Spleen (tissue), 11 donors: ENCODE data around the gene APLF. TPM values are rescaled to one million over a fixed set of nuclear protein-coding genes. Genes with fewer than 3 reads are reported as not detected.

Experiments used
- DNase-seq: peaks from one replicate; pipeline ENCODE4 v3.0.0-alpha.2; 2020
- H3K27ac ChIP-seq, 8 donors: fragments of 200-600 bp; sonication (generic) in 7 of 8; 1 replicate in 4 of 8; 2 replicates in 4 of 8; pipeline versions ENCODE4 v1.5.0 to v1.8.0; 2016 to 2021; ENCODE audit warnings: inconsistent platforms in 4 of 8, mild to moderate bottlenecking in 4 of 8, moderate library complexity in 1 of 8
- H3K27me3 ChIP-seq, 7 donors: fragments of 200-600 bp; sonication (generic) in 6 of 7; replicated peaks in 1 of 7; 1 replicate in 4 of 7; 2 replicates in 3 of 7; pipeline versions ENCODE4 v1.5.0 to v1.8.0; 2016 to 2021; ENCODE audit warnings: inconsistent platforms in 3 of 7, mild to moderate bottlenecking in 1 of 7
- H3K36me3 ChIP-seq, 6 donors: fragments of 200-600 bp; sonication (generic) in 5 of 6; 1 replicate in 4 of 6; 2 replicates in 2 of 6; pipeline versions ENCODE4 v1.5.0 to v1.8.0; 2016 to 2021; ENCODE audit warnings: inconsistent platforms in 2 of 6
- H3K4me1 ChIP-seq, 6 donors: fragments of 200-600 bp; sonication (generic) in 5 of 6; 1 replicate in 3 of 6; 2 replicates in 3 of 6; pipeline versions ENCODE4 v1.5.0 to v1.8.0; 2016 to 2021; ENCODE audit warnings: inconsistent platforms in 3 of 6
- H3K4me3 ChIP-seq, 8 donors: fragments of 200-600 bp; sonication (generic) in 7 of 8; 1 replicate in 4 of 8; 2 replicates in 4 of 8; pipeline versions ENCODE4 v1.5.0 to v1.8.0; 2016 to 2021; ENCODE audit warnings: inconsistent platforms in 4 of 8, mild to moderate bottlenecking in 4 of 8, moderate library complexity in 2 of 8
- H3K9me3 ChIP-seq, 8 donors: fragments of 200-600 bp; sonication (generic) in 7 of 8; 1 replicate in 4 of 8; 2 replicates in 4 of 8; pipeline versions ENCODE4 v1.5.0 to v1.8.0; 2016 to 2021; ENCODE audit warnings: inconsistent platforms in 4 of 8
- CTCF ChIP-seq, 11 experiments: fragments of 200-600 bp in 7 of 11; fragments of 450-650 bp in 4 of 11; sonication (generic) in 4 of 11; IDR thresholded peaks in 8 of 11; conservative IDR thresholded peaks in 3 of 11; 1 replicate in 7 of 11; 2 replicates in 4 of 11; pipeline versions ENCODE4 v1.4.0 to v1.8.0; 2016 to 2021; ENCODE audit warnings: antibody characterized with exemption in 11 of 11, inconsistent platforms in 4 of 11, mild to moderate bottlenecking in 1 of 11
- POLR2A ChIP-seq, 3 donors: fragments of 450-650 bp; IDR thresholded peaks; one replicate each; pipeline ENCODE4 v1.5.1; 2017; ENCODE audit warnings: antibody characterized with exemption in 3 of 3, mild to moderate bottlenecking in 1 of 3
- POLR2AphosphoS5 ChIP-seq, 3 donors: sonication (generic); formaldehyde crosslinking; IDR thresholded peaks; one replicate each; pipeline ENCODE4 v1.5.1; 2017; ENCODE audit warnings: antibody characterized with exemption in 3 of 3
- WGBS, 5 donors: extraction: QIAGEN DNeasy Blood & Tissue Kit in 3 of 5; methylation state at CpG; one replicate each; pipeline versions ENCODE4 v1.1.5 to v1.1.7; 2013 to 2018; 5-methylcytosine and 5-hydroxymethylcytosine counted together
- intact Hi-C: fragments of 100-400 bp; cut with DNase I; formaldehyde crosslinking; loops from one replicate; pipeline ENCODE4 v1.15.0; 2023; ENCODE audit warnings: low total_unique reads
- polyA plus RNA-seq, 3 donors: library from polyadenylated mRNA; stranded (reverse); fragments of 200-250 nt; gene quantifications; one replicate each; pipeline ENCODE4 v1.2.1, GENCODE V29; 2013
- total RNA-seq, 7 donors: library from RNA; depleted of rRNA in 3 of 7; stranded (reverse); fragments of >200 nt in 3 of 7; fragmentation: NEBNext Ultra II Directional in 4 of 7; extraction: Animal tissue kit (Norgen Biotek cat#: 25700) in 4 of 7; gene quantifications; one replicate each; pipeline versions ENCODE4 v1.1.0 to v1.2.1, GENCODE V29; 2016 to 2021
- donor health status: healthy with polysubstance abuse.
- donor health status: DM: no; HTN: no; CAD: no; lungs with moderate emphysema.
- donor health status: DM: no; HTN: no; CAD: no.
- donor health status: Bipolar disorder and iron deficiency.
- donor health status: healthy.
- donor health status: DM: no; HTN: no; CAD: no.
- donor health status: DM: yes; HTN: yes; CAD: no.

The APLF gene
- total and polyA plus RNA-seq, 10 donors = 1.1 to 7.2 (median 5.0) TPM

- Histone ChIP-seq H3K36me3 (no peaks in the 10 kb centered on the region), H3K4me1 (no peaks in the 10 kb centered on the region), H3K27me3 (no peaks in the 10 kb centered on the region), H3K9me3 (peaks cover 0 to 48% (median 37%) of the 10 kb centered on the region in 8 donors), H3K27ac (no peak overlapping the region), H3K4me3 (no peak overlapping the region)
- TF ChIP-seq CTCF (IDR thresholded peaks at IDR 0.05 in 8 of 11, conservative IDR thresholded peaks at IDR 0.05 in 3 of 11) (no peak), POLR2AphosphoS5 (IDR thresholded peaks at IDR 0.05) (no peak), POLR2A (IDR thresholded peaks at IDR 0.05) (no peak)
- DNase-seq = no peak
- WGBS, 5 donors = 86 to 91% (median 90%) methylated on average over 3 of the region's 3 CpGs
- intact Hi-C loops = no loop called here
Measured at GRCh38 chr2:68604077-68604476, 136.7 kb downstream of the APLF start.

GRCh38 chr2:68605939-68606338, 138.6 kb downstream of the APLF start:
- Histone ChIP-seq H3K4me3 (no peak overlapping the region), H3K9me3 (peaks cover 0 to 55% (median 40%) of the 10 kb centered on the region in 8 donors), H3K27ac (no peak overlapping the region), H3K27me3 (no peaks in the 10 kb centered on the region), H3K4me1 (no peaks in the 10 kb centered on the region), H3K36me3 (no peaks in the 10 kb centered on the region)
- intact Hi-C loops = no loop called here
- DNase-seq = no peak
- TF ChIP-seq POLR2A (IDR thresholded peaks at IDR 0.05) (no peak), POLR2AphosphoS5 (IDR thresholded peaks at IDR 0.05) (no peak), CTCF (IDR thresholded peaks at IDR 0.05 in 8 of 11, conservative IDR thresholded peaks at IDR 0.05 in 3 of 11) (no peak)
- WGBS, 5 donors = 89 to 96% (median 94%) methylated on average over 1 of the region's 1 CpG

- TF ChIP-seq POLR2AphosphoS5 (IDR thresholded peaks at IDR 0.05) = no peak
- no peak for TF ChIP-seq POLR2A (IDR thresholded peaks at IDR 0.05)
- no peak for TF ChIP-seq CTCF (IDR thresholded peaks at IDR 0.05 in 8 of 11, conservative IDR thresholded peaks at IDR 0.05 in 3 of 11)
Measured at GRCh38 chr2:68606759-68607158, 139.4 kb downstream of the APLF start.

GRCh38 chr2:68607837-68608236, 140.5 kb downstream of the APLF start:
- Histone ChIP-seq H3K27me3 (no peaks in the 10 kb centered on the region), H3K27ac (no peak overlapping the region), H3K4me3 (no peak overlapping the region), H3K4me1 (no peaks in the 10 kb centered on the region), H3K9me3 (peaks cover 0 to 39% (median 22%) of the 10 kb centered on the region in 8 donors), H3K36me3 (no peaks in the 10 kb centered on the region)
- intact Hi-C loops = no loop called here
- no peak for TF ChIP-seq POLR2A (IDR thresholded peaks at IDR 0.05)
- TF ChIP-seq POLR2AphosphoS5 (IDR thresholded peaks at IDR 0.05) = no peak
- TF ChIP-seq CTCF (IDR thresholded peaks at IDR 0.05 in 8 of 11, conservative IDR thresholded peaks at IDR 0.05 in 3 of 11) = no peak
- DNase-seq = no peak

More at GRCh38 chr2:68606759-68607158, 139.4 kb downstream of the APLF start:
- no peak for DNase-seq
- 88 to 95% (median 89%) methylated on average over 4 of the region's 4 CpGs for WGBS, 5 donors
- H3K9me3 ChIP-seq = peaks cover 0 to 50% (median 32%) of the 10 kb centered on the region in 8 donors
- no peaks in the 10 kb centered on the region for H3K4me1 ChIP-seq
- no peaks in the 10 kb centered on the region for H3K27me3 ChIP-seq
- no peak overlapping the region for H3K27ac ChIP-seq
- intact Hi-C loops = no loop called here
- H3K36me3 ChIP-seq = no peaks in the 10 kb centered on the region
- no peak overlapping the region for H3K4me3 ChIP-seq
